ENCODE results near the gene UBLCP1.
"Not testable (repeated sequence)": the region's sequence is repeated elsewhere in the genome, so short reads cannot be mapped to it uniquely, and the experiment has no call there.

UBLCP1 gene, protein sequence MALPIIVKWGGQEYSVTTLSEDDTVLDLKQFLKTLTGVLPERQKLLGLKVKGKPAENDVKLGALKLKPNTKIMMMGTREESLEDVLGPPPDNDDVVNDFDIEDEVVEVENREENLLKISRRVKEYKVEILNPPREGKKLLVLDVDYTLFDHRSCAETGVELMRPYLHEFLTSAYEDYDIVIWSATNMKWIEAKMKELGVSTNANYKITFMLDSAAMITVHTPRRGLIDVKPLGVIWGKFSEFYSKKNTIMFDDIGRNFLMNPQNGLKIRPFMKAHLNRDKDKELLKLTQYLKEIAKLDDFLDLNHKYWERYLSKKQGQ

DNA sequence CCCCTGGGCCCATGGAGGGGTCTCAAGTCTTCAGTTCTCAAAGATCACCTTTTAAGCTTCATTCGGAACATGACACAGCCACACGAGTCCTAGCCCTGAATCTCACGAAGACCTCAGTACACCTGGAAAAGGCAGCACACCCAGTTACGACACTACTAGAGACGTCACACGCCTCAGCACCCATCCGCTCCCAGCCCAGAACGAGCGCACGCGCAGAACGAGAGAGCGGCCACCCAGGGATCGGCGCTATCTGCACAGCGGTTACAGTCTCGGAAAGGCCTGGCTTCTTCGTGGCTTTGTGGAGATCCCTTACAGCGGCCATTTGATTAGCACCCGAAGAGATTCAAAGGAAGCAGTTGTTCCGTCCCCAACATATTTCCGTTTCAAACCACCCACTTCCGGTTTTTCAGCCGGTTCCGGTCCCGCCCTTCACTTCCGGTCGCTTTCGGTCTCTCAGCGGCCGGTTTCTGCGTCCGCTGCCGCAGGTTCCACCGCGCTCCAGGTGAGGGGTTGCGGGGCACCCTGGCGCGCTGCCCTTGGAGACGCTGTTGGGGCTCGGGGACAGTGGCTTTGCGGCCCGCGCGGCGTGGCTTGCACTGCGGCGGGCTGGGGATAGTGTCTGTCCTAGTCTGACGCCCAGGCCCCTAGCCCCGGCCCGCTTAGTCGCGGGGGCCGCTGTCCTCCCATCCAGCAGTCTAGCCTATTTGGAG is at the start of gene UBLCP1:
Gene UBLCP1 (plus strand): TSS at position 432 of the 710 bp plus-strand sequence. CDS start 5,626 bp downstream, outside the sequence.
- DNase-seq (ENCODE audit: low spot score): peak; percentile 91

DNA sequence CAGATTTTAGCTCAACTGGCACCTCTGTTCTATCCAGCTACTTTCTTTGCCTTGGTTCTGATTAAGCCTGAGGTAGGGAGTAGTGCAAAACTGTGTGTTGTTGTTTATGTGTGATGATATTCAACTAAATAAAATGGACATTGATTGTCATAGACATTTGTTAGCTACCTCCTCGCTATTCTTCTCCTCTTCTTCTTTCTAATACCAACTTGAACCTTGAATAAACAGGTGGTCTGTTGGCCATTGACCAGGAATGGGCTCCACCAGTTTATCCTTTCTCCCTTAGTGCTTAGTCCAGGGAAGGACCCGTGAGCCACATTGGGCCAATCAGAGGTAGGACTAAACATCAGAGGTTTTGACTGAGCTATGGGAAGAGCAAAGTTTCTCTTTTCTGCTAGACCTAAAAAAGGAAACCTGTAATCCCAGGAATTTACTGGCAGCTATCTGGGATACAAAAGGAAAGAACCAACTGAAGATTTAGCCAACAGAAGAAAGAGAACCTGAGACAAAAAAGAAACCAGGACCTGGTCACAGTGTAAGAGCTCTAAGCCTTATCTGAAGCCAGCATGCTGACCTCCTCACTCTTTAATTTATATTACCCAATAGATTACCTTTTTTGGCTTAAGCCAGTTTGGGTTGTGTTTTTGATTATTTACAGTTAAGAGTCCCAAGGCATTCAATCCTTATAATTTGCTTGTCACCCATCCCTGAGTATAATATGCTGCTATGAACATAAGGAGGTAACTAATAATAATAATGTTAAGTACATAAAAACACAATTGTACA is 48.4 kb upstream of the UBLCP1 start:
- DNase-seq (ENCODE audit: low spot score): no peak

DNA sequence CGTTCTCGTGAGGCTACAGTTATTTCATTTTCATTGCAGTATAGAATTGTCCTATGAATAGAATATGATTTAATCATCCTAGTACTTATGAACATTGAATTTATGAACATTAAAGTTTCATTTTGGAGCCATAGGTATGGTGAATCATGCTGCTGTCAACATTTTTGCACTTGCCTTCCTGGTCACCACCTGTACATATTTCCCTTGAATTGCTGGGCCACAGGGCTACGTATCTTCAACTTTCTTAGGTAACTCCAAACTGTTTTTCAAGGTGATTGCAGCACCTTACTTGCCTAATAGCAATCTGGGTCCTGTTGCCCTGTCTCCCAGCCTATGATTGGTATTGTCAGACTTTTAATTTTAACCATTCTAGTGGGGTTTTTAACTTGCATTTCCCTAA is 47.2 kb upstream of the UBLCP1 start:
- no peak for DNase-seq (ENCODE audit: low spot score)

DNA sequence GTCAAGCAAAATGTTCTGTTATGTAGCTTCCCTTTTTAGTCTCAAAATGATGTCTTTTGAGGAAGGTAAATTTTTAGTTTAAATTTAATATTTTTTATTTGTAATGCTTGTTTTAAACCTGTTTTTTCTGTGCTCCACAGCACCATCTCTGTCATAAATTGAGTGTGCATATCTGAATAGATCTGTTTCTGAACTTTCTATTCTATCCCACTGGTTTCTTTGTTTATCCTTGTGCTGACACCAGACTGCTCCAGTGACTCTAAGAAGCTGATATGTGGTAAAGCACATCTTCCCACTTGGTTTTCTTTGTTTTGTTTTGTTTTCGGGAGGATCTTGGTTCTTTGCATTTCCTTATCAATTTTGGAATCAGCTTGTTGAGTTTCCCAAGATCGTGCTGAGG is 46.6 kb upstream of the UBLCP1 start:
- no peak for DNase-seq (ENCODE audit: low spot score)

DNA sequence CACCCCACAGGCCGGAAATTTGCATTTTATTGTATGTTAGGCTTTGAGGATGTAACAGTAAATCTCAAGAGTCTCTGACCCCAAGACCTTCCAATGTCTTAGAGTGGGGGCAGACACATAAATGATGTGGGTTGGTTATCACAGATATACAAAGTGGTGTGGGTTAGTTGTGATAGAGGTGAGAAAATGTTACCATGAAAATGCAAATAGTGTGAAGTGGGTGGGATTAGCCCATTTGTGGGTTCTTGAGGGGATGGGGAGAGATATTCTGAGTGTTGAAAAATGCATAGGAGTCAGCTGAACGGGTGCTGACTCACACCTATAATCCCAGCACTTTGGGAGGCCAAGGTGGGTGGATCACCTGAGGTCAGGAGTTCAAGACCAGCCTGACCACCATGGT is 45.9 kb upstream of the UBLCP1 start:
- no peak for DNase-seq (ENCODE audit: low spot score)

DNA sequence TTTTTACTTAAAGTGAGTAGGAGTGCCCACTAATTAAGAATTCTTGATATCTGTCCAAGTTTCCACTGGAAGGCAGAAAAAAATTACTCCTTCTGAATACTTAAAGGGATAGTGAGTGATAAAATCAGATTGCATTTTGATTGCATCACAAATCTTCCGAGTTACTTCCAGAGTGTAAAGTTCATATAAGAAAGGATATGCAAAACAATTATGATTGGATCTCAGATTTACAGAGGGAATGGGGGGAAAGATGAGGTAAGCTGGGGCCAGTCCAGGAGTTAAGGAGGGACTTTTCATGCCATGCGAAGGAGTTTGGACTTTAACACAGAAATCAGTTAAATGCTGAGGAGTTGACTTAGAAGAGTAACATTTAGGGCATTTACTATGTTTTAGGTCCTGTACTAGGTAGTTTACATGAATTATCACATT is 44.5 kb upstream of the UBLCP1 start:
- DNase-seq (ENCODE audit: low spot score): peak; percentile 81

DNA sequence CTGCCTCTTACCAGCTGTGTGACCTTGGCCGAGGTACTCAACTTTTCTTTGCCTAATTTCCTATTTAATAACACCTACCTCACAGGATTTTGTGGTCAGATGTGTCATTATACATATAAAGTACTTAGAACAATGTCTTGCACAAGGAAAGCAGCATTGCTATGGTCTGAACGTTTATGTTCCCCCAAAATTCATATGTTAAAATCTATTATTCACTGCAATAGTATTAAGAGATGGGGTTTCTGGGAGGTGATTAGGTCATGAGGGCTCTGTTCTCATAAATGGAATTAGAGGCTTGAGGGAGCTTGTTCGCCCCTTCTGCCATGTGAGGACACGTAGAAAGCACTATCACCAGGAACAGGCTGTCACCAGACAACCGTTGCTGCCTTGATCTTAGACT is 42.9 kb upstream of the UBLCP1 start:
- DNase-seq (ENCODE audit: low spot score): no peak

DNA sequence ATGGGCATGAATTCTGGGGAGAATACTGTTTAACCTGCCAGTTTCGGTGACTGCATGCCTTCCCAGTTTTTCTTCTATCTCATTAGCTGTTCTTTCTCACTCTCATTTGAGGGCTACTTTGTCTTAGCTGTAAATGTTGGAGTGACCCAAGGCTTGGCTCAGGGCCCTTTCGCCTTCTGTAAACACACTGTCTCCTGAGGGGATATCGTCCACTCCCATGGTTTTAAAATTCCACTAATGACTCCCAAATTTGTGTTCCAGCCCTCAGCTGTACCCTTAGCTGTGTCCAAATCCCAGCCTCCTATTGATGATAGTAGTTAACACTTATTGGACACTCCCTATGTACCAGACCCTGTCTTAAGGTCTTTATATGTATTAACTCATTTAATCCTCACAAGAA is 39.6 kb upstream of the UBLCP1 start:
- no peak for DNase-seq (ENCODE audit: low spot score)

DNA sequence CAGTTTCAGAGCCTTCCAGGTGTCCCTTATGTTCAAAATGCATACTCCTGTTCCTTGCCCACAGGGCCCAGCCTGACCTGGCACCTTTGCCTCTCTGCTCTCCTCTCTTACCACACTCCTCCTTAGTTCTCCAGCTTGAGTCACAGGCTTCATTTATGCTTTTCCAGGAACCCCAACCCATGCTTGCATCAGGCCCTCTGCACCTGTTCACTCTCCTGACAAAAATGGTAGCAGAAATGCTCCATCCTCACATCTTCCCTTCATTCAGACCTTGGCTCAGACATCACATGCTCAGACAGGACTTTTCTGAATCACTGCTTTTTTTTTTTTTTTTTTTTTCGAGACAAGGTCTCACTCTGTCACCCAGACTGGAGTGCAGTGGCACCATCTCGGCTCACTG is 38.6 kb upstream of the UBLCP1 start:
- no peak for DNase-seq (ENCODE audit: low spot score)

DNA sequence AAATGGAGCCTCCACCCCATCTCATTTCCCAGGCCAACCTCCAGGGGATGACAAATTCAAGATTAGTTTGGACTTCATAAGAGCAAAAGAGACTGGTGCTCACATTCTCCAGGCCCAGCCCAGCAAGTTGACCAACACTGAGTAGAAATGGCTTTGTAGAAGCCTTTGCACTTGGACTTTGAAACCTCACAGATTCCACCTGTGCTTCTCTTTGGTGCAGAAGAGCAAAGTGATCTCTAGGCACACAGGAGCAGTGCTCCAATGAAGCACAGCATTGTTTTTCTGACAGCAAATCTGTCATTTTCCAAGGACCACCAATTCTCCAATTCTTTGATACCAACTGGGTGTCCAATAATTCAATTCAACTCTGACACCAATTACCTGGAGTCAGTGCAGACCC is 36.6 kb upstream of the UBLCP1 start:
- no peak for DNase-seq (ENCODE audit: low spot score)

DNA sequence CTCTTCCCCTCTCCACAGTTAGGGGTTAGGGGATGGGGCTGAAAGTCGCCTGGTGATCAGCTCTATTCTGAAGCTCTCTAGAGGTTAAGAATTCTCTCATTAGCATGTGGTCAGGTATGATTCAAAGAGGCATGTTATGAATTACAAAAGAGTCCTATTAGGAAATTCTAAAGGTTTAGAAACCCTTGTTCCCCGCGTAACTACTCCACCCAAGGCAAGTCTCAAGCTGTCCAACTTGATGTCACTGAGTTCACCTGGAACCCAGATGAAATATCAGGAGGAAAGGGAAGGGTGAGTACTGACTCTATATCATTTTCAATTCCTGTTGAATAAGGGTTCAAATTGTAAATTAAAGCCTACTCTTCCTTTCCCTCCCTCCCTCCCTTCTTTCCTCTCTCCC is 35.6 kb upstream of the UBLCP1 start:
- no peak for DNase-seq (ENCODE audit: low spot score)

DNA sequence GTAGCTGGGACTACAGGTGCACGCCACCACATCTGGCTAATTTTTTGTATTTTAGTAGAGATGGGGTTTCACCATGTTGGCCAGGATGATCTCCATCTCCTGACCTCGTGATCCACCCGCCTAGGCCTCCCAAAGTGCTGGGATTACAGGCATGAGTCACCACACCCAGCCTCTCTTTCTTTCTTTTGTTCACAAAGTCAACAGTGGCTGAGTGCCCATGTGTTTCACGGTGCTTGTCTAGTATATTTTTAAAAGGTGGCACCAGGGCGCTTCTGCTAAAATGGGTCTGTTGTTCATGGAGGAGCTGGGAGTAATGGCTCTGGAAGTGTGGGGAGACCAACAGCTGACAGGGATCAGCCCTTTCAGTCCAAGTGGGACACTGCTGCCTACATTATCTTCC is 35.0 kb upstream of the UBLCP1 start:
- DNase-seq (ENCODE audit: low spot score): not testable (repeated sequence)

DNA sequence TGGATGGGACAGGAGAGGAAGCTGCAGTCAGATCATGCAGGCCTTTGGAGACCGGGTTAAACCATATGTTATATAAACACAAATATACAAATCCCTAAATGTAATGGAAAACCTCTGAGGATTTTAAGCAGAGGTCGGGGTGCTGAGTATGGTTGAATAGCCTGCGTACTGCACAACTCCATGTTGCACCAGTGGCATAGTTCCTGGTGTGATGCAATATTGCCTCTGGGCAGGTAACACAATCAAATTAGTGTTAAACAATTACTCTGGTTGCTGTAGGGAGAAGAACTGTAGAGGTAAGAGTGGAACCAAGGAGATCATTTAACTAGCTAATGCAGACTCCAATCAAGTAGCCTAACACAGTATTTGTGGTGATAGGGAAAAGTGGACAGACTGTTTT is 32.4 kb upstream of the UBLCP1 start:
- peak; percentile 12 for DNase-seq (ENCODE audit: low spot score)

DNA sequence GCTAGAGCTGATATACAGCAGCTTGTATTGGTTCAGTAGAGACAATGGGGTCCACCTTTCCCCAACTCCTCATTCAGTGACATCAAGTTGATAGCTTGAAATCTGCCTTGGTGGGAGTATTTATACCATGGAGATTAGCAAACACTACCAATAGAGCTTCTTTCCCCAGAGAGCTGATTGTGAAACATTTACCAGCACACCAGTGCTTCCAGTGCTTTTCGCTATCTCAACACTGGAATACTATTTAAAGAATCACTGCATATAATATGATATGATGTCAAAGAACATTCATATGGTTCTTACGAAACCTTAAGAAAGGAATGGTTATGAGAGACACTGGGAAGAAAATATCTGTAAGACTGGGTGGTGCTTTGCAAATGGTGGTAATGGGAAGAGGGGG is 31.9 kb upstream of the UBLCP1 start:
- DNase-seq (ENCODE audit: low spot score): no peak

DNA sequence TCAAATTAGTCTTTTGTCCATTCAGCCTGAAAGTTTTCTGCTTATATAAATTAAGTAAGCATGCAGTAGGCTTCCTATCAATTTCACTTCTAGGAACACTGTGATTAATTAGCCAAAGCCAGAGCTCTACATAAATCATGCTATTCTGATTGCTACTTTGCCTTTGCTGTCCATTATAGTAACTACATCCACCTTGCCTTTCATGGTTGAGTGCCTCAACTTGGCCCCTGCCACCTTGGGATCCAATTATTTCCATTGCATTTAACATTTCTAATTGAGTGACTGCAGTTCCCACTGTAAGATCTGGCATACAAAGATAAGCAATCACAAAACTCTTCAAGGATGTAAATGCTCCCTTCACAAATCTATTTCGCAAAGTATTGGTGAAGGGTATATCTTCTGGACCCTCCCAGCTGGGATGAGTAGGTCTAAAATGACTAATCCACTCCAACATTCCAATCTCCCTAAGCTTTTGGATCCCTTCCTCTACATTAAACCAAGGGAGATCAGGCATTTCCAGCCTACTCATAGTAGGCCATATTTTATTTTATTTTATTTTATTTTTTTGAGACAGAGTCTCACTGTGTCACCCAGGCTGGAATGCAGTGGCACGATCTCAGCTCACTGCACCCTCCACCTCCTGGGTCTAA is 27.1 kb upstream of the UBLCP1 start:
- not testable (repeated sequence) for DNase-seq (ENCODE audit: low spot score)

DNA sequence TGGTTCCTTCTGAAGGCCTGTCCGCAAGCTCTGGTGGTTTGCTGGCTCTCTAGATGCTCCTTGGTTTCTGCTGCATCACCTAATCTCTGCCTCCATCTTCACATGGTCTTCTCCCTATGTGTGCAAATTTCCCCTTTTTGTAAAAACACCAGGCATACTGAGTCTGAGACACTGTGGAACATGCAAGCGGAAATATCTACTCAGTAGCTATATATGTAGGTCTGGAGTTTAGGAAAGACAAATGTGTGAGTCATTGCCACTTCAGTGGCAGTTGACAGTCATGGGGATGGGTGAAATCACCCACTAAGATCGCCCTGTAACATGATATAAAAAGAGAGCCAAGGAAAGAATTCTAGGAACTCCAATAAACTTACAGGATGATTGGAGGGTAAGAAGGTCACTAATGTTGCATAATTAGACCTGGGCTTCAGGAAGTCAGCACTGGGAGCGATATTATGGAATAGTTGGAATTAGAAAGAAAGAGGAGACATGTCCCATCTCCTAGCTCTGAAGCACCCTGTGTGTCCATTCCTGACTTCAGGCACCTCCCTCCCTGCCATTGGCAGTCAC is 22.7 kb upstream of the UBLCP1 start:
- peak; percentile 72 for DNase-seq (ENCODE audit: low spot score)

DNA sequence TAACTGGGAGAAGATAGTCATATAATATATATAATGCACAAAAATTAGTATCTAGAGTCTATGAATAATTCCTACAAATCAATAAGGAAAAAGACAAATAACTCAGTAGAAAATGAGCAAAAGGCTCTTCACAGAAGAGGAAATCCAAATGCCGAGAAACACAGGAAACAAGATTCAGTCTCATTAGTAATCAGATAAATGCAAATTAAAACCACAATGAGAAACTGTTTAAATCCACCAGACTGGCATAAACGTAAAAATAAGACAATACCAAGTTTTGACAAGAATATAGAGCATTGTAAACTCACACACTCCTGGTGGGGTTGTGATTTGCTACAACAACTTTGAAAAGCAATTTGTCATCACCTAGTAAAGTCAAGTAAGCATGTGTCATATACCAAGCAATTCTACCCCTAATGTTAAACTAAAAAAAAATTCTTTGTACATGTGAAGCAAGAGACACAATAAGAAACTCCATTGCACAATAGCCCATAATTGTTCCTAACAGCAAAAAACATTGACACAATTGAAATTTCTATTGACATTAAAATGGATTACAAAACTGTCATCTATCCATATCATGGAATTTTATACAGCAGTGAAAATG is 21.0 kb upstream of the UBLCP1 start:
- no peak for DNase-seq (ENCODE audit: low spot score)

DNA sequence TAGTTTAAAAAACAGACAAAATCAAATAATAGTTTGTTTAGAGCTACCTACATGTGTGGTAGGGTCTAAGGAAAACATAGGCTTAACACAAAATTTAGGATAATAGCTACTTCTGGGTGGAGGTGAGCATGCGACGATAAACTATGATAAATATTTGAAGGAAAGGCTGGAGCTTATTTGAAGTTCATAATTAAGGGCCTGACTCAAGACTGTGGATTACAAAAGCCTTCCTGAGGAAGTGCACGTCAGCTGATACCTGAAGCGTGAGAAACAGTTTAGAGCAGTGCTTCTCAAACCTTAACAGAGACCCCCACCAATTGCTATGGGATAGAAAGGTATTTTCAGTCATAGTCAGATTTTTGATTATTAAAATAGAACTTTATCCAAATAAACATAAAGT is 20.4 kb upstream of the UBLCP1 start:
- DNase-seq (ENCODE audit: low spot score): no peak

DNA sequence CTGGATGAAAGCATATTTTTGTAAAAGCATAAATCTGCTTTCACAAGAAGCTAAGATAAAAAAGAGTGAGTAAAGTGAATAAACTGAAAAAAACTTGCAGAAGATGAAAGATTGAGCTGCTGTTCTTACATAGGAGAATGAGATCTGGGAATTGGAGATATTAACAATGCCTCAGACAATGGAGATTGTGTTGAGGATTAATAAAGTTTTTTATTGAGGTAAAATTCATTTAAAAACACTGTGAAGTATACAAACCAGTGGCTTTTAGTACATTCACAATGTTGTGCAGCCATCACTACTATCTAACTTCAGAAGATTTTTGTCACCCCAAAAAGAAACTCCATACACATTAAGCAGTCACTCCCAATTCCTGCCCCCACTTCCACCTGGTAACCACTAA is 19.7 kb upstream of the UBLCP1 start:
- no peak for DNase-seq (ENCODE audit: low spot score)

DNA sequence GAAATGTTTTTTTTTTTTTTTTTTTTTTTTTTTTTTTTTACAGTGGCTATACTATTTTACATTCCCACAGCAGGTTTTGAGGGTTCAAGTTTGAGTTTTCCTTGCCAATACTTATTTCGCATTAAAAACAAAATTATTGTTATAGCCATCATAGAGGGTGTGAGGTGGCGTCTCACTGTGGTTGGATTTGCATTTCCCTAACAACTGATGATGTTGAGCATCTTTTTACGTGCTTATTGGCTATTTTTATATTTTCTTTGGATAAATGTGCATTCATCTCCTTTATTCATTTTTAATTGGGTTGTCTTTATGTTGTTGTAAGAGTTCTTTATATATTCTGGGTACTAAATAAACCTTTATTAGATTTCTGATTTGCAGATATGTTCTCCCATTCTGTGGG is 18.9 kb upstream of the UBLCP1 start:
- DNase-seq (ENCODE audit: low spot score): no peak

DNA sequence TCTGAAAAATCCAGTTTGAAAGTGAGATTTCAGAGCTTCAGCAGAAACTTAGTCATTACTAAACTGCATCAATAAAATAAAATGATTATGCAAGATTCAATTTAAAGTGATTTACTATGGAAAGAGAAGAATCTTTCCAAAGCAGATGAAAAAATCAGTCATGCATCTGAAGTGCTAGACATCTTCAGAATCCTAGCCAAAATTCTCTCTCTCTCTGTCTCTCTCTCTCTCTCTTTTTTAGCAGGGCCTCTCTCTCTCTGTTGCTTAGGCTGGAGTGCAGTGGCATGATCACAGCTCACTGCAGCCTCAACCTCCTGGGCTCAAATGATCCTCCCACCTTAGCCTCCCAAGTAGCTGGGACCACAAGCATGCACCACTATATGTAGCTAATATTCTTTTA is 18.2 kb upstream of the UBLCP1 start:
- no peak for DNase-seq (ENCODE audit: low spot score)

DNA sequence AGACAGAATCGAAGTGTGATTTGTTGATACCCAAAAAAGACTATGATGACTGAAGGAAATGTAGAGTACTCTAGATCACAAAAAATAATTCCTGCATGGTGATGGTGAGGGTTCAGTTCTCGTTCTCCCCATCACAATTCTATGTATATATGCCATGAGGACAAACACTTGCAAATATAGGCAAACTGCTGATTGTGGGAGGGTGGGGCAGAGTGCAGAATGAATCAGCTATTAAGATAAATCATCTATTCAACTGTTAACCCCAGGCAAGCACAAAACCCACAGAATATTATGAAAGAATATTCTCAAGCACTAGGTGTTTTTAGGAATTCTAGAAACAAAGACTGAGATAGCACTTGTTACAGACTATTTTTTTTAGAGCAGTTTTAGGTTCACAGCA is 13.9 kb upstream of the UBLCP1 start:
- no peak for DNase-seq (ENCODE audit: low spot score)

Data from LoVo (cell line).